Measurements from ENCODE around the gene PABPC4L.
"Not testable (repeated sequence)": the region's sequence is repeated elsewhere in the genome, so short reads cannot be mapped to it uniquely, and the experiment has no call there.

Gene PABPC4L

DNA sequence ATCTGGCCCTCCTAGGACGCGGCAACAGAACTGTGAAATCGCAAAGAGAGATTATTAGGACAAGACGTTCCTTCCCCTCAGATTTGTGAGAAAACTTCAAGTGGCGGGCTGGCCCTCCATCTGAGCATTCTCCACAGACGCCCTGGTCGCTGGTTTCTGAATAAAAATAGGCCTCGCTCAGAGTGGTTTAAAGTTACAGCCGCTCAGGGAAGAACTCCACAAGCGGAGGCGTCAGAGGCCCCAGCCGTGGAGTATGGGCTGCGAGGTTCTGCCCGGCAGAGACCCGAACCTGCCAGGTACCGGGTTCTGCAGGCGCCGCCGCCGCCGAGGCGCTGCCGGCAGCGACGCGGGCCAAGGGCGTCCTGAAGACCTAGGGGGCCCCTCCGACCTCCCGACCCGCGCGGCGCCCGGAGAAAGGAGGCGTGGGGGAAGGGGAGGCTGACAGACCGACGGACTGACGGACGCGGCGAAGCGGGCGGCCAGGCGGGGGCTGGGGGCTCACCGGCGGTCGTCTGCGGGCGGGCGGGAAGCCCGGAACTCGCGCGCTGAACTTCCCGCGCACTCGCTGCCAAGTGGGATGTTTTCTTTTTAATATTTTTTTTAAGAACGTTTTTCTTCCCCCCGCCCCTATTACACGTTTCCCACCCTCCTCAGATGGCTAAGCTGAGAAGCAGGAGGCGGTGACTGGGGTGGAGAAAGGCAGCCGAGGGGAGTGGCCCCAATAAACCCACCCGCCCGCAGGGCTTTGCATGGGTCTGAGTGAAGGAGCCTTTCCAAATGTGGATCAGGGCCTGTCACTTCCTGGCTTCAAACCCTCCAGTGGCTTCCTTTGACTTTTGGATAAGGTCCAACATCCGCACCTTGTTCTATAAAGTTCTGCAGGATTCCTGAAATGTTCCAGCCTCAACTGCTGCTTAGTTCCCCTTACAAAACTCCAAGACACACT lies at the start of gene PABPC4L:
TSS of gene PABPC4L (minus strand) at position 574 of the 946 bp plus-strand sequence. CDS start 770 bp downstream, outside the sequence.
- DNase-seq = no peak

DNA sequence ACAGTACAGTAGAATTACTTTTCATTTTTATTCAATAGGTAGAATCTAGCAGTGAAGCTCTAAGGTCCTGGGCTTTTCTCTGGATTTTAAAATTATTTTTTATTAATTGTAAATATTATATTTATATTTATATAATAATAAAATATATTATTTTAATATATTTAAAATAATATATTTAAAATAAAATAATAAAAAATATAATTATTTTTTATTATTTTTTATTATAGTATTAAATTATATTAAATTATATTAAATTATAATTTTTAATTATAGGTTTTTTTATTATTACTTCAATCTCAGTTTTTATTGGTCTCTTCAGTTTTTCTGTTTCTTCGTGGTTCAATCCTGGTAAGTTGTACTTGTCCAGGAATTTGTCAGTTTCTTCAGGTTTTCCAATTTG lies 49.7 kb upstream of the PABPC4L start:
- DNase-seq = no peak

DNA sequence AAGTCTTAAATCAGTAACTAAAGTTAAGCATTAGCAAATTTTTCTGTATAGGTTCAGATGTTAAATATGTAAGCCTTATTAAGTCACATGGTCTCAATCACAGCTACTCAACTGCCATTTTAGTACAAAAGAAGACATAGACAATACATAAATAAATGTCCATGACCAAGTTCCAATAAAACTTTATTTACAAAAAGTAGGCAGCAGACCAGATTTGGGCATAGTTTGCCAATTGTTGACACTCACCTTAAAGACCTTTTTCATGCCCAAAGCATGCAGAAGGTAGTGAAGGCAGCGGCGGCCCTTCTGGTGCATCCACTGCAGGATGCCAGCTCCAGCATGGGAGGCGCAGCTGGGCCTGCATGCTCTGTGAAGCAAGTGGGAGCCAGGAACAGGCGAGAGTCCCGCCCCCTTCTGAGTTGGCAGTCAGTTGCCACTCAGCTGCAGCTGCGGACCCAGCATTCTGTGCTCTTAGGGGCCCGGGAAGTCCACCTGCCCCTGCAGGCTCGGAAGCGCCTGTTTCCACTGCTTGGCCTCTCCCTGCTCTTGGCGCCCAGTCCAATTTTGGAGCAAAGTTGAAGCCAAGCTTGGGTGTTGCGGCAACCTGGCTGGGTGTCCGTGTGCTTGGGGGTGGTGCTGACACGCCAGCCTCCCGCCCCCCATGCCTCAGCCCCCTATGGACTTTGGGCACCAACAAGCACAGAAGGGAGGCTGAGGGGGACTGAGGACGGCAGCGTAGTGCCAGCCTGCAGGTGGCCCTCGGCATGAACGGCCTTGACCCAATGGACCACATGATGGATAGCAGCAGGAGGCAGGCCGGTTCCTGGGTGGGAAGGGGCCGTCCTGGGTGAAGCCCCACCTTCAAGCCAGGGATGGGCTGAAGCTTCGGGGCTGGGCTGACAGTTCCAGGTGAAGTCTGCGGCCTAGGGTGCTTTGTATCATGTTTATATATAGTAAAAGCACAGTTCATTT lies 42.4 kb upstream of the PABPC4L start:
- no peak for DNase-seq

DNA sequence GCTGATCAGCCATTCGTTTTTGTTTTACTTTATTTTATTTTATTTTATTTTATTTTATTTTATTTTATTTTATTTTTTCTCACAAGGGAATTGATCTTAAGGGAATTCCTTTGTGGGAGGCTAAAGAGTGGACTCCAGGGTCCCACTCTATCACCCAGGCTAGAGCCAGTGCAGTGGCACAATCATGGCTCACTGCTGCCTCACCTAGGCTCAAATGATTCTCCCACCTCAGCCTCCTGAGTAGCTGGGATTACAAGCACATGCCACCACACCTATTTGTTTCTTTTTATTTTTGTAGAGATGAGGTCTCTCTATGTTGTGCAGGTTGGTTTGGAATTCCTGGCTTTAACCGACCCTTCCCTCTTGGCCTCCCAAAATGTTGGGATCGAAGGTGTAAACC lies 17.5 kb upstream of the PABPC4L start:
- no peak for DNase-seq

DNA sequence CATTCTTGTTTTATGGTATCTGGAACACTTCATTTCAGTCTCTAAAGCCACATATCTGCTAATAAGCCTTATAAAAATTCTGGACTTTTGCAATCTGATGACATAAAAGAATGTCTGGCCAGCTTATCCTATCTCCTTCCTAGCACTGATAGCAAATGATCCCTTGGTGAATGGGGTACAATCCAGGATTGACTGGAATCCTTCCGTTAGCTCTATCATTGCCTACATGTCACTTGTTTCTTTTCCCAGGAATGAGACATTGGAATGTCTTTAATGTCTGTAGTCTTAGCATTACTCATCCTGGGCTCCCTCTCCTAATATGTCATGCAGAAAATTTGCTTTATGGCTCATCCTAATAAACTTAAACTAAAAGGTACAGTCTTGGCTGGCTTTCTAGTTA lies 14.8 kb upstream of the PABPC4L start:
- DNase-seq = no peak

DNA sequence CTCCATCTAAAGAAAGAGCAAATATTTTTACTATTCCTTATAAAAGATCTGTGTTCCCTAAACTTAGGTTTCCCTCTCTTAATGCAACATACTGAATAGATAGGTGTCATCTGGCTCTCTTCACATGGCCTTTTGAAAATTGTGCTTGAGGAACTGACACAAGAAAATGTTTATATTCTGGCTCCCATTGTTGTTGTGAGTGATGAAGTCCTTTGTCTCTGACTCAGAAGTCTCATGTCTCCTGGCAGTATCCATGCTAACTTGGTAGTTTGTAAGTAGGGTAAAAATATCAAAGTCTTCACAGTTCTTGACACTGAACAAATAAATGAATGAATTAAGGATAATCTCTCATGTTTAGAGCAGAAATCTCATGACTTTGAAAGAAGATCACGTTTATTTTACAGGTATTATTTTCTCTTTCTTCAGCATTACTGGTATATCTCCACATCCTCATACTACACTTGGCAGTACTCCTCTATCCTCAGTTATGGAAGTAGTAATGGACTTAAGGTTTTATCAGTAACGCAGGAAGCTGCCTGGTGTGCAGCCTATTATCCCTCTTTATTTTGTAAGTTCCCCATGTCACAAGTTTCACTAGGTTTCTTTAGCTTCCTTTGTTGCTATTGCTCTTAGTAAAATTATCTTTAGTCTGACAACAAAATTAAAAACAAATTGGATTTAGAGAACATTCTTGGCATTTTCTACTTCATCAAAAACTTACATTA lies 14.2 kb upstream of the PABPC4L start:
- DNase-seq = no peak

DNA sequence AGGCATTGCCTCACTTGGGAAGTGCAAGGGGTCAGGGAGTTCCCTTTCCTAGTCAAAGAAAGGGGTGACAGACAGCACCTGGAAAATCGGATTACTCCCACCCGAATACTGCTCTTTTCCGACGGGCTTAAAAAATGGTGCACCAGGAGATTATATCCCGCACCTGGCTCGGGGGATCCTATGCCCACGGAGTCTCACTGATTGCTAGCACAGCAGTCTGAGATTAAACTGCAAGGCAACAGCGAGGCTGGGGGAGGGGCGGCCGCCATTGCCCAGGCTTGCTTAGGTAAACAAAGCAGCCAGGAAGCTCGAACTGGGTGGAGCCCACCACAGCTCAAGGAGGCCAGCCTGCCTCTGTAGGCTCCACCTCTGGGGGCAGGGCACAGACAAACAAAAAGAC lies 6.4 kb upstream of the PABPC4L start:
- DNase-seq = not testable (repeated sequence)

DNA sequence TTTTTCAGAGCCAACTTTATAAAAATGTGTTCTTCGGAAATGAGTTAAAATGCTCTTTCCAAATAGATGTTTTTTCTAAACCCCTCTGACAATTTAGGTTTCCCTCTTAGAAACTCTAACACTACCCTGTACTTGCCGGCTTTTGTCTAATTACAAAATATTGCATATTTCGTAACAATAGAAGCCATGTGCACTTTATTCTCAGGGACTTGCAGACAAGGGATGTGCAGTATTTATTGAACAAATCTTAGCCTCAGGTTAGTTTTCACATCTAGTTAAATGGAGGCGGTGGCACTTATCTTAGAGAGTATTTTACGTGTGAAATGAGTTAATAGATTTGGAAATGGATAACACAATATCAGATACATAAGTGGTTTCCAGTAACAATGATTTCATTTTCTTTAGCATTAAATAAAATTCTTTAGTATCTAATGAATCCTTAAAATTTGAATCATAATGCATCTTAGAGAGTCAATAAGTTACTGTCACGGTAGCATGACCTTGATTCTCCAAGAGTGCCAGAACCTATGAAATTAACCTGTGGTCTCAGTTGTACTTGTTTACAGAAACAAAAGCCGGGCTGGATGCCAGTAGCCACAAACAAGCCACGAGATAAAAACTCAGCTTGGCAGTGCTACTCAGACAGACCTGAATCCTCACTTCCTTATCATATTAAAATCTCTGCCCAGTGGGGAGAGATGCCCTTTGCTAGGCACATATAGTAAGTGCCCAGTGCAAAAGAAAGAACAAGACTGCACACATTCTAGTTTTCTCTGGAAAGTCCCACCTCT lies 772 bp upstream of the PABPC4L start:
- DNase-seq = no peak

DNA sequence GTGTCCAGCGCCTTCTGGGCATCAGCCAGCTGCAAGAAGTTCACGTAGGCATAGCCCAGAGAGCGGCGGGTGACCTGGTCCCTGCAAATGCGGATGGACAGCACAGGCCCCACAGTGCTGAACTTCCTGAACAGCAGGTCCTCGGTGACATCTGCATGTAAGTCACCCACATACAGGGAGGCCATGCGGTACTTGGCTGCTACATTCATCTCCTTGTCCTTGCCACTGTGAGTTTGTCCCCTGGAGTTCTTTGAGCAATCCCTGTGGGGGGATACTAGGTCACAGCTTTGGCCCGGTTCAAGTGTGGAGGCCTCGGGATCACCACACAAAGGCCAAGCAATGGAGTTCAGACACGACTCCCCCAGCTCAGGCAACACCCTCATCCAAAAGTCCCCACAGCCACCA lies 776 bp downstream of the PABPC4L start:
- no peak for DNase-seq

DNA sequence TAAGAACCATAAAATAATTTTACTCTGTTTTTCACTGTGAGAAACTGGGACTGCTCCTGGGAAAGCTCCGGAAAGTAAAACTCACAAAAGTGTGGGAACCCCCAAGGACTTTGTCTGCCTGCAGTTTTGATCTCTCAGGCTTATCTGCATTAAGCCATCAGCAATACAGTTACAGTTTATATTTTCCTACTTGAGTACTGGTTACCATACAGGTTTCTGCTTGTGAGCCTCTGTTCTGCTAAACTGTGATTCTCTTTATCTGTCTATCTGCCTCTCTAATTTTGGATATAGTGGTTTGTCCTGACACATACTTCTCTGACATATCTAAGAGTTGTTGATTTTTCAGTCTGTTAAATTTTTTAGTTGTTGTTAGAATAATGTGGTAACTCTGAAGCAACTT lies 11.6 kb downstream of the PABPC4L start:
- DNase-seq = no peak

DNA sequence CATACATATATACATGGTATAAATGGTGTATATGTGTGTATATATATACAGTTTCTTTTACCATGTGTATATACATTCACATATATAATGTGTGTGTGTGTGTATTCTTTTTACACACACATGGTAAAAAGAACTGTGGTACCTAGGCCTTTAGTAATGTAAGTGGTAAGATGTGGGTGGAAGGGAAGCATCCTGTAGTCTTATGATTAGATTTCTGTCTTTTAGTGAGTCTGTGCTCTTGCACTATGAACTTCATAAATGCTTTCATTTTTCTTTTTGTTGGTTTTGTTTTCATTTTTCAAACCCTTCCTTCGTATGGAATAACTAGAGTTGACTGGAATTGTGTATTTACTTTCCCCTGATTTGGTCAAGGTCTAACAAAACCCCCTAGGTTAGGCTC lies 12.1 kb downstream of the PABPC4L start:
- DNase-seq = no peak

DNA sequence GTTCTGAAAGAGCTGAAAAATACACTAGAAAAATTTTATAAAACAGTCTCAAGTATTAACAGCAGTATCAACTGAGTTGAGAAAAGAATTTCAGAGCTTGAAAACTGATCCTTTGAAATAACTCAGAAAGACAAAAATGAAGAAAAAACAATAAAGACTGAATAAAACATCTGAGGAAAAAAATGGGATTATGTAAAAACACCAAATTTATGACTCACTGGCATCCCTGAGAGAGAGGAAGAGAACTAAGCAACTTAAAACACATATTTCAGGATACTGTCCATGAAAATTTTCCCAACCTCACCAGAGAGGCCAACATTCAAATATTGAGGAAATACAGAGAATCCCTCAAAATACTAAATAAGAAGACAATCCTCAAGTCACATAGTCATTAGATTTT lies 22.9 kb downstream of the PABPC4L start:
- no peak for DNase-seq

DNA sequence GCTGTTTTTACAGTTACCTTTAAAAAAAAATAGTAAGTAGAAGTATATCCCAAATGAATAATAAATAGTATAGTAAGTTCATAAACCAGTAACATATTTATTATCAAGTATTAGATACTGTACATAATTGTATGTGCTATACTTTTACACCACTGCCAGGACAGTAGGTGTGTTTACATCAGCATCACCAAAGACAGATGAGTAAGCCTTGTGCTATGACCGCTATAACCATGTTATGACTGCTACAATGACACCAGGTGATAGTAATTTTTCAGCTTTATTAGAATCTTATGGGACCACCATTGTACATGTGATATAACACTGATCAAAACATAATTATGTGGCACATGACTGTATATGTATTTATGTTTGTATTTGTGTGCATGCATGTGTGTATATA lies 27.3 kb downstream of the PABPC4L start:
- DNase-seq = no peak

DNA sequence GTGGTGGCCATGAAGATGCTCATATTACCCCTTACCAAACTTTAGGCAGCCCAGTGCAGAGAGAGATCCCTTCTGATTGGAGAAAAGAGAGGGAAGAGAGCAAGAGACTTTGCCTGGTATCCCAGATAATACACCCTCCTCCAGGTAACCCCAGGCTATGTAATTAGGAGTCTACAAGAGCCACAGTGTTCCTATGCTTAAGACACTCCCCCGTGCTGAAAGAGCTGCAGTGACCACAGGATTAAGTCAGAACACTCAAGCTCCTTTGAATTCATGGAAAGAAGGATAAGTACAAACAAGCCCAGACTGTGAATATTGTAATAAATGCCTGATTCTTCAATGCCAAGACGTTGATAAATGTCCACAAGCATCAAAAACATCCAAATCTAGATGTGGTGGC lies 41.4 kb downstream of the PABPC4L start:
- no peak for DNase-seq

DNA sequence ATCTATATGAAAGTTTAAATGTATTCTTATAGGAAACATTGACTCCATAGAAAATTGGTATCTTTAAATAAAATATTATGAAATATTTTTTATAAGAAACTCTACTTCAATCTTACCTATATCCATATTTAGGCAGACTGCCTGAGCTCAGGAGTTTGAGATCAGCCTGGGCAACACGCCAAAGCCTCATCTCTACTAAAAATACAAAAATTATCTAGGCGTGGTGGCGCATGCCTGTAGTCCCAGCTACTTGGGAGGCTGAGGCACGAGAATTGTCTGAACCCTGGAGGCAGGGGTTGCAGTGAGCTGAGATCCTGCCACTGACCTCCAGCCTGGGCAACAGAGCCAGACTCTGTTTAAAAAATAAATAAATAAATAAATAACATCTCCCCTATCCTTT lies 47.5 kb downstream of the PABPC4L start:
- DNase-seq = no peak

DNA sequence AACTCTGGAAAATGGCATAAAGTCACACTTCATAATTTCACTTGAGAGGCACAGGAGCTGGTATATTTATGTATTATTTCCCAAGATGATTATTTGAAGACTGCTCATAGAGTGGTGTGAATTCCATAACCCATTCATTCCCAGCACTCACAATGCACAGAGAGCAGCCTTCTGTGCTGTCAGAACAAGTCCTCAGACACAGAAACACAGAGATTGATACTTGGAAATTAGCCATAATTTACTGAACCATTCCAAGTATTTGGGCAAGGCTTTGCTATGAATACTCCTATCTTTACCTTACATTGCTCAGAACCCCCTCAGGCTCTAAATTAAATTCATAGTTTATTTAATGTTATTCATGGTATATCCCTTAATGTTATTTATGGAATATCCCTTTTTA lies 53.6 kb downstream of the PABPC4L start:
- no peak for DNase-seq

Data from AML-193 (cell line).